Heart left ventricle (tissue), 13 donors: ENCODE results near the gene SHISA9.

ENCODE experiments used
- POLR2A ChIP-seq, 2 donors: fragments of 450-650 bp; IDR thresholded peaks; one replicate each; pipeline ENCODE4 v1.6.1; 2017; ENCODE audit warnings: antibody characterized with exemption in 2 of 2, mild to moderate bottlenecking in 2 of 2, moderate library complexity in 2 of 2
- TF ChIP-seq, protein P1 (sequence below), 12 donors: fragments of 200-600 bp; sonication (generic) in 4 of 12; IDR thresholded peaks; one replicate each; pipeline versions ENCODE4 v1.5.0 to v1.8.0; 2018 to 2022; ENCODE audit warnings: antibody characterized with exemption in 12 of 12, mild to moderate bottlenecking in 5 of 12
- donor health status: ischemic (EF 13 %, LVEDD 7.1; RV severe dilation, severe dysfunction).
- donor health status: DM: no; HTN: yes; CAD: no.
- donor health status: DM: no; HTN: no; CAD: no.
- donor health status: ischemic (EF 25% LVEDD 6.9; RV normal size, moderate dysfunction).
- donor health status: ischemic (EF 25% LVEDD 5.7; RV mildly dilated, moderate dysfunction).
- donor health status: ischemic (EF 35%, LVEDD 5.7; RV mildly dilated, moderate dysfunction).
- donor health status: nonischemic (EF 11% LVEDD 7.7; RV severe dilation, severe dysfunction).
- donor health status: DM: yes; HTN: yes; CAD: no.
- donor health status: PGD.
- donor health status: ischemic (EF 29% LVEDD 5.4; RV normal size, mild dysfunction).
- donor health status: nonischemic (EF 23%, LVEDD 6.1; RV moderate dilation, normal function).

DNA sequence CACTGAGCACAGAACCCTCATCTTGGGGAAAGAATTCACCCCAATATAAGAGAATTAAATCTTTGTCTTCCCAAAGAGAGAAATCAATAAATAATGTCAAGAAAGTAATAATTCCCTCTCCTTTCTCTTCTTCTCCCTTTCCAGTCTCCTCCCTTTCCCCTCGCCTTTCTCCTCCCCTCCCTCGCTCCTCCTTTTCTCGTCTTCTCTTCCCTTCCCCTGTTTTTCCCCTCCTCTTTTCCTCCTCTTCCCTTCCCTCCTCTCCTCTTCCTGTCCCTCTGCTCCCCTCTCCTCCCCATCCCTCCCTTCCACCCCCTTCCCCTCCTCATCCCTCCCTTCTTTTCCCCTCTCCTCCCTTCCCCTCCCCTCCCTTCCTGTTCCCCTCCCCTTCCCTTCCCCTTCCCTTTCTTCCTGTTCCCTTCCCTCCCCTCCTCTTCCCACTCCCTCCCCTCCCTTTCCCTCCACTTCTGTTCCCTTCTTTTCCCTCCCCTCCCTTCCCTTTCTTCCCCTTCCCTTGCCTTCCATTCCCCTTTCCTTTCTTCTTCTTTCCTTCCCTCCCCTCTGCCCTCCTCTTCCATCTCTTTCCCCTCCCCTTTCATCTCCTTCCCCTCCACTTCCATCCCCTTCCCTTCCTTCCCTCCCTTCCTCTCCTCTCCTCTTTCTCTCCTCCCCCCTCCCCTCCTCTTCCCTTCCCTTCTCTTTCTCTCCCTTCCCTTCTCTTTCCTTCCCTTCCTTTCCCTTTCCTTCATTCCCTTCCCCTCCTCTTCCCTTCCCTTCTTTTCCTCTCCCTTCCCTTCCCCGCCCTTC lies 363.6 kb downstream of the SHISA9 start:
- TF ChIP-seq, protein P1, sequence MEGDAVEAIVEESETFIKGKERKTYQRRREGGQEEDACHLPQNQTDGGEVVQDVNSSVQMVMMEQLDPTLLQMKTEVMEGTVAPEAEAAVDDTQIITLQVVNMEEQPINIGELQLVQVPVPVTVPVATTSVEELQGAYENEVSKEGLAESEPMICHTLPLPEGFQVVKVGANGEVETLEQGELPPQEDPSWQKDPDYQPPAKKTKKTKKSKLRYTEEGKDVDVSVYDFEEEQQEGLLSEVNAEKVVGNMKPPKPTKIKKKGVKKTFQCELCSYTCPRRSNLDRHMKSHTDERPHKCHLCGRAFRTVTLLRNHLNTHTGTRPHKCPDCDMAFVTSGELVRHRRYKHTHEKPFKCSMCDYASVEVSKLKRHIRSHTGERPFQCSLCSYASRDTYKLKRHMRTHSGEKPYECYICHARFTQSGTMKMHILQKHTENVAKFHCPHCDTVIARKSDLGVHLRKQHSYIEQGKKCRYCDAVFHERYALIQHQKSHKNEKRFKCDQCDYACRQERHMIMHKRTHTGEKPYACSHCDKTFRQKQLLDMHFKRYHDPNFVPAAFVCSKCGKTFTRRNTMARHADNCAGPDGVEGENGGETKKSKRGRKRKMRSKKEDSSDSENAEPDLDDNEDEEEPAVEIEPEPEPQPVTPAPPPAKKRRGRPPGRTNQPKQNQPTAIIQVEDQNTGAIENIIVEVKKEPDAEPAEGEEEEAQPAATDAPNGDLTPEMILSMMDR (IDR thresholded peaks at IDR 0.05) = no peak
- TF ChIP-seq POLR2A (IDR thresholded peaks at IDR 0.05) = no peak
